IPS-18c (cell line): ENCODE measurements around the gene IFT122.

Experiments
- H3K4me3 ChIP-seq: 2 replicates; pipeline ENCODE4 v1.7.0; 2013; ENCODE audit warnings: low read depth, mild to moderate bottlenecking, low read length, moderate library complexity; ENCODE audit not compliant: insufficient read depth
- H3K9me3 ChIP-seq: one replicate; pipeline ENCODE4 v1.6.1; 2013; ENCODE audit warnings: mild to moderate bottlenecking, low read length, moderate library complexity; ENCODE audit not compliant: control insufficient read depth, insufficient read depth

Gene IFT122

GRCh38 chr3:129562803-129563202 lies 122.8 kb downstream of the IFT122 start:
- Histone ChIP-seq H3K9me3 (no peaks in the 10 kb centered on the region), H3K4me3 (no peak overlapping the region)

GRCh38 chr3:129563332-129563731 lies 123.3 kb downstream of the IFT122 start:
- no peaks in the 10 kb centered on the region for H3K9me3 ChIP-seq
- H3K4me3 ChIP-seq, result no peak overlapping the region

- no peaks in the 10 kb centered on the region for H3K9me3 ChIP-seq
- no peak overlapping the region for H3K4me3 ChIP-seq
Measured at GRCh38 chr3:129563850-129564535, 124.0 kb downstream of the IFT122 start.

- H3K9me3 ChIP-seq, result no peaks in the 10 kb centered on the region
- no peak overlapping the region for H3K4me3 ChIP-seq
Measured at GRCh38 chr3:129564981-129565644, 125.1 kb downstream of the IFT122 start.

GRCh38 chr3:129565902-129566301 lies 125.9 kb downstream of the IFT122 start:
- Histone ChIP-seq H3K9me3 (no peaks in the 10 kb centered on the region), H3K4me3 (no peak overlapping the region)

- no peak overlapping the region for H3K4me3 ChIP-seq
- H3K9me3 ChIP-seq, result no peaks in the 10 kb centered on the region
Measured at GRCh38 chr3:129567176-129567705, 127.2 kb downstream of the IFT122 start.

GRCh38 chr3:129567939-129568338 lies 127.9 kb downstream of the IFT122 start:
- H3K4me3 ChIP-seq, result no peak overlapping the region
- H3K9me3 ChIP-seq, result no peaks in the 10 kb centered on the region

GRCh38 chr3:129569856-129570255 lies 129.8 kb downstream of the IFT122 start:
- H3K4me3 ChIP-seq, result no peak overlapping the region
- no peaks in the 10 kb centered on the region for H3K9me3 ChIP-seq
